ENCODE results near the gene PPP1R12A. TPM values are rescaled to one million over a fixed set of nuclear protein-coding genes. Genes with fewer than 3 reads are reported as not detected.

PPP1R12A gene
- total RNA-seq, 1 donor from 2014 or later = 123 TPM

DNA sequence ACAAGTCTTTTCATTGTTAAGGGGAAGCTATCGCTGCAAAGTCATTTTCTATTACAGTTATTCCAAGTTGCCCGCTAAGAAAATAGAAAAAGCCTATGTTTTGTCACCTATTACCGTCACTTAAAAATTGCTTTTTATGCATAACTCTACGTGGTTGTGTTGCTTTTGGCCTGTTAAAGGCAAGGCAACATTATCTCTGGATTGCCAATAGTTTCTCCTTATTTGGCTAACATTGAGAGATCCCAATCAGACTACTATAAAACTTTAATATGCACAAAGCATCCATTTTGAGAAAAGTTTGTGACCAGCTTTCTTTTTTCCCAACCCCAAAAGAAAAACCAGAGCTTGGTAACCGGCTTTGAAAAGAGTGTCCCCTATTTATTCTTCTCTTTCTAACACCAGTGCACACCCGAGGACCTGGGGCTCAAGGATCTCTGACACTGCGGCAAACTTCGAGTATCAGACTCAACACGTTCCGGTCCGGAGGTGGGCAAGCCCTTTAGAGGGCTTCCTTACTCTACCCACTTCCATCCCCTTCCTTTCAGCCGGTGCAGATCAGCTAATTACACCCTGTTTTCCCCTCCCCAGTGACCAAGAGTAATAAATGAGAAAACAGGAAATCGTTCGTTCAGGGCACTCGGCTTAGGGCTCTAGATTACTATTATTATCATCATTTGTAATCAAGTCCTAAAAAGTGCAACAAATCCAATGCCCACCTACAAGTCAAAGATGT, 1.2 kb downstream of the PPP1R12A start:
- Mint-ChIP-seq H3K27ac (peak overlapping the region; percentile 98), H3K4me1 (peaks cover 31% of the 10 kb centered on the region), H3K27me3 (ENCODE audit: low read depth) (no peaks in the 10 kb centered on the region), H3K36me3 (peaks cover 3% of the 10 kb centered on the region), H3K9me3 (peaks cover 4% of the 10 kb centered on the region), H3K4me3 (peak overlapping the region; percentile 95)
- TF ChIP-seq, protein P1, sequence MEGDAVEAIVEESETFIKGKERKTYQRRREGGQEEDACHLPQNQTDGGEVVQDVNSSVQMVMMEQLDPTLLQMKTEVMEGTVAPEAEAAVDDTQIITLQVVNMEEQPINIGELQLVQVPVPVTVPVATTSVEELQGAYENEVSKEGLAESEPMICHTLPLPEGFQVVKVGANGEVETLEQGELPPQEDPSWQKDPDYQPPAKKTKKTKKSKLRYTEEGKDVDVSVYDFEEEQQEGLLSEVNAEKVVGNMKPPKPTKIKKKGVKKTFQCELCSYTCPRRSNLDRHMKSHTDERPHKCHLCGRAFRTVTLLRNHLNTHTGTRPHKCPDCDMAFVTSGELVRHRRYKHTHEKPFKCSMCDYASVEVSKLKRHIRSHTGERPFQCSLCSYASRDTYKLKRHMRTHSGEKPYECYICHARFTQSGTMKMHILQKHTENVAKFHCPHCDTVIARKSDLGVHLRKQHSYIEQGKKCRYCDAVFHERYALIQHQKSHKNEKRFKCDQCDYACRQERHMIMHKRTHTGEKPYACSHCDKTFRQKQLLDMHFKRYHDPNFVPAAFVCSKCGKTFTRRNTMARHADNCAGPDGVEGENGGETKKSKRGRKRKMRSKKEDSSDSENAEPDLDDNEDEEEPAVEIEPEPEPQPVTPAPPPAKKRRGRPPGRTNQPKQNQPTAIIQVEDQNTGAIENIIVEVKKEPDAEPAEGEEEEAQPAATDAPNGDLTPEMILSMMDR (IDR thresholded peaks at IDR 0.05; ENCODE audit: unreplicated experiment) = no peak
- no peak for DNase-seq (ENCODE audit: low spot score in 2 of 2, unreplicated experiment in 2 of 2)

DNA sequence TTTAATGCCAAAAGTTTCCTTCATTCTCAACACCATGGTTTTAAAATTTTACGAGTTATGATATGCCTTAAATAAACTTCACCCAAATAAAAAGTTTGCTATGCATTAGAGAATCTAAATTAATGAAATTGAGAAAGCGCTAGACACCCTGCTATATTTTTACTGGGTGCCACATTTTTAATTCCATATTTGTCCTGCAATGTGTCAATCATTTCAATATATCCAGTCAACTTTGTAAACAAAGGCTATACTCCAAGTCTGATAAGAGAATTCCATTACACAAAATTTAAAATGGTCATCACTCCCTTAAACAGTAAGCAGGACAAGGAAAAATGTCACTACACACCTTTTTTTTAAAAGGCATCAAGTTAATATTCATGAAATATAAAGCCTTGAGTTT, 1.9 kb downstream of the PPP1R12A start:
- TF ChIP-seq, protein P1 (IDR thresholded peaks at IDR 0.05; ENCODE audit: unreplicated experiment) = no peak
- Mint-ChIP-seq H3K4me3 (peak overlapping the region; percentile 95), H3K4me1 (peaks cover 35% of the 10 kb centered on the region), H3K9me3 (peaks cover 4% of the 10 kb centered on the region), H3K27me3 (ENCODE audit: low read depth) (no peaks in the 10 kb centered on the region), H3K27ac (peak overlapping the region; percentile 98), H3K36me3 (peaks cover 3% of the 10 kb centered on the region)
- no peak for DNase-seq (ENCODE audit: low spot score in 2 of 2, unreplicated experiment in 2 of 2)

DNA sequence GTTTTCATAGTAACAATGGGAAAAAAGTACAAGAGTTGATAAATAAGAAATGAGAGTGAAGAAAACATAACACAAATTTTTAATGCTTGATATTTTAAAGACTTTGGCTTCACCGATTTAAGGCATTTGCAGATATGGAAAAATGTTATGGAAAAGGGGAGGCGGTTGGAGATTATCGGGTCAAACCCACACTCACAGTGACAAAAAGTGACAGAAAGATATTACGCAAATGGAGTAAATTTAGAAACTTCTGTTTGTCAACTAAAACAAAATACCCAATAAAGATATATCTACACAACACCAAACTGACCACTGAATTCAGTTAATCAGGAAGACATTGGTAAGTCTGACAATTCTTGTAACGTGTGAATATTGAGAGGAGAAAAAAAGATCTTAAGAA, 2.5 kb downstream of the PPP1R12A start:
- TF ChIP-seq, protein P1 (IDR thresholded peaks at IDR 0.05; ENCODE audit: unreplicated experiment) = no peak
- Mint-ChIP-seq H3K27me3 (ENCODE audit: low read depth) (no peaks in the 10 kb centered on the region), H3K4me3 (peak overlapping the region; percentile 95), H3K36me3 (peaks cover 3% of the 10 kb centered on the region), H3K9me3 (peaks cover 4% of the 10 kb centered on the region), H3K4me1 (peaks cover 38% of the 10 kb centered on the region), H3K27ac (peak overlapping the region; percentile 98)
- DNase-seq (ENCODE audit: low spot score in 2 of 2, unreplicated experiment in 2 of 2) = no peak

DNA sequence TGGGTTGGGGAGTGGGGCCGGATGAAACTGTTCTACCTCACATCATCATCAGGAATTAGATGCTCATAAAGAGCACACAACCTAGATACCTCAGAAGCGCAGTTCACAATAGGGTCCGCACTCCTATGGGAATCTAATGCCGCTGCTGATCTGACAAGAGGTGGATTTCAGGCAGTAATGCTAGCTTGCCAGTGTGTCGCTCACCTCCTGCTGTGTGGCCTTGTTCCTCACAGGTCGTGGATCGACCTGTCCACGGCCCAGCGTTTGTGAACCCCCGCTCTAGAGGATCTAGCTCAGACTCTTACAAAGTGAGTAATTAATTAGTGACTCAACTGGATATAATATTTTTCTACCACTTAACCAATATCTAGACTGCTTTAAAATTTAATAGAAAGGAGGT, 5.8 kb downstream of the PPP1R12A start:
- Mint-ChIP-seq H3K4me3 (no peak overlapping the region), H3K36me3 (peaks cover 3% of the 10 kb centered on the region), H3K27me3 (ENCODE audit: low read depth) (no peaks in the 10 kb centered on the region), H3K9me3 (peaks cover 4% of the 10 kb centered on the region), H3K4me1 (peaks cover 34% of the 10 kb centered on the region), H3K27ac (no peak overlapping the region)
- no peak for DNase-seq (ENCODE audit: low spot score in 2 of 2, unreplicated experiment in 2 of 2)
- TF ChIP-seq, protein P1 (IDR thresholded peaks at IDR 0.05; ENCODE audit: unreplicated experiment) = no peak

- Mint-ChIP-seq H3K9me3 (peaks cover 4% of the 10 kb centered on the region), H3K27ac (no peak overlapping the region), H3K4me3 (no peak overlapping the region), H3K4me1 (peaks cover 28% of the 10 kb centered on the region), H3K27me3 (ENCODE audit: low read depth) (no peaks in the 10 kb centered on the region), H3K36me3 (peaks cover 3% of the 10 kb centered on the region)
- no peak for DNase-seq (ENCODE audit: low spot score in 2 of 2, unreplicated experiment in 2 of 2)
- TF ChIP-seq, protein P1 (IDR thresholded peaks at IDR 0.05; ENCODE audit: unreplicated experiment) = no peak
Observed at GRCh38 chr12:79927772-79928474, 7.0 kb downstream of the PPP1R12A start.
